Panc1 (cell line): ENCODE data around the gene TBXAS1. TPM values are rescaled to one million over a fixed set of nuclear protein-coding genes. Genes with fewer than 3 reads are reported as not detected.

Experiments
- ATAC-seq: fragments of 200-7000 bp; cut with Tn5 transposase; 2 replicates; pipeline ENCODE4 v1.9.1; 2020; ENCODE audit warnings: mild to moderate bottlenecking, moderate library complexity
- BruUV-seq: library from RNA; stranded (reverse); fragments of 400-500 nt; replicated peaks from 2 replicates; lab custom pipeline; 2021; lab: Mats Ljungman, UMichigan
- CTCF ChIA-PET: fragments of 300-600 bp; sonication (Branson Sonifier 250); formaldehyde crosslinking; loops from one replicate; lab custom pipeline; 2022; ENCODE audit warnings: antibody characterized with exemption; lab: Charles Lee
- POLR2A ChIA-PET: fragments of 300-600 bp; sonication (Branson Sonifier 250); formaldehyde crosslinking; loops from one replicate; lab custom pipeline; 2022; ENCODE audit warnings: antibody characterized with exemption; lab: Charles Lee
- DNase-seq: peaks from one replicate; pipeline ENCODE4 v3.0.0-alpha.2; 2010; ENCODE audit warnings: low read depth, low spot score
- H3K27ac ChIP-seq: 2 replicates; pipeline ENCODE4 v1.5.1; 2011; ENCODE audit warnings: mild to moderate bottlenecking, low read length, inconsistent platforms
- H3K27me3 ChIP-seq: fragments of 200-500 bp; sonication (Bioruptor generic); 2 replicates; pipeline ENCODE4 v1.6.0; 2014; ENCODE audit warnings: low read length, inconsistent platforms; ENCODE audit not compliant: control insufficient read depth, insufficient read depth
- H3K36me3 ChIP-seq: fragments of 200-500 bp; sonication (Bioruptor generic); 2 replicates; pipeline ENCODE4 v1.5.1; 2014; ENCODE audit warnings: inconsistent platforms, mild to moderate bottlenecking, low read length, moderate library complexity; ENCODE audit not compliant: control insufficient read depth, insufficient read depth
- H3K4me1 ChIP-seq: 2 replicates; pipeline ENCODE4 v1.5.1; 2011; ENCODE audit warnings: inconsistent platforms, mild to moderate bottlenecking, low read length, moderate library complexity; ENCODE audit not compliant: control insufficient read depth, insufficient read depth
- H3K4me3 ChIP-seq, 2 experiments: 2 replicates each; pipeline ENCODE4 v1.5.1; 2011 to 2012; ENCODE audit warnings: low read depth in 2 of 2, low read length in 2 of 2, mild to moderate bottlenecking in 2 of 2, inconsistent platforms in 1 of 2, moderate library complexity in 1 of 2
- H3K9me3 ChIP-seq: fragments of 200-500 bp; sonication (Bioruptor generic); 2 replicates; pipeline ENCODE4 v1.5.1; 2014; ENCODE audit warnings: low read depth, mild to moderate bottlenecking, inconsistent platforms, low read length, moderate library complexity; ENCODE audit not compliant: control insufficient read depth, insufficient read depth
- CTCF ChIP-seq: fragments of 450-650 bp; IDR thresholded peaks from 2 replicates; pipeline ENCODE4 v1.5.1; 2017; ENCODE audit warnings: mild to moderate bottlenecking
- POLR2AphosphoS5 ChIP-seq: IDR thresholded peaks from 2 replicates; pipeline ENCODE4 v1.6.1; 2012; ENCODE audit warnings: mild to moderate bottlenecking, low read depth, low read length, moderate library complexity
- REST ChIP-seq, 2 experiments: IDR thresholded peaks; 2 replicates each; pipeline ENCODE4 v1.6.1; 2011 to 2012; ENCODE audit warnings: low read depth in 2 of 2, control low read depth in 1 of 2, low read length in 1 of 2, mild to moderate bottlenecking in 1 of 2, moderate library complexity in 1 of 2; ENCODE audit not compliant: insufficient read depth in 1 of 2
- SIN3A ChIP-seq: IDR thresholded peaks from 2 replicates; pipeline ENCODE4 v1.6.1; 2012; ENCODE audit warnings: low read depth, mild to moderate bottlenecking, low read length, moderate library complexity, borderline replicate concordance; ENCODE audit not compliant: insufficient read depth
- TCF7L2 ChIP-seq: IDR thresholded peaks from 2 replicates; pipeline ENCODE4 v1.6.1; 2011; ENCODE audit warnings: mild to moderate bottlenecking, low read depth, low read length, inconsistent platforms
- in situ Hi-C: cut with HindIII; loops from 2 replicates; pipeline ENCODE4 v1.10.0; 2016; ENCODE audit warnings: low sequenced_read_pairs, low pct_unique_long_range_greater_than_20kb
- intact Hi-C: fragments of 100-400 bp; cut with micrococcal nuclease; formaldehyde crosslinking; loops from one replicate; pipeline ENCODE4 v1.10.0; 2022; ENCODE audit not compliant: unreplicated experiment
- total RNA-seq: library from RNA; stranded (reverse); gene quantifications from one replicate; pipeline ENCODE4 v1.2.1, GENCODE V29; 2021; ENCODE audit not compliant: unreplicated experiment

Gene TBXAS1
- total RNA-seq, 1 experiment from 2014 or later, result 4.4 TPM

GRCh38 chr7:139799586-139799985 is 29.5 kb upstream of the TBXAS1 start:
- TF ChIP-seq TCF7L2 (no peak), POLR2AphosphoS5 (no peak), SIN3A (no peak), REST (IDR thresholded peaks at IDR 0.05; ENCODE audit: insufficient read depth in 1 of 2, low read depth in 2 of 2, low read length in 1 of 2) (no peak), CTCF (no peak)
- Histone ChIP-seq H3K9me3 (no peaks in the 10 kb centered on the region), H3K4me3 (no peak overlapping the region), H3K4me1 (no peaks in the 10 kb centered on the region), H3K27me3 (no peaks in the 10 kb centered on the region), H3K27ac (no peak overlapping the region), H3K36me3 (no peaks in the 10 kb centered on the region)
- ChIA-PET CTCF (interaction anchor here (0.7 kb wide), 1 partner anchor 166 kb away, joined by 5 read pairs; no protein-coding TSS in a partner anchor), POLR2A (interaction anchor here (0.6 kb wide), 1 partner anchor 16 kb away, joined by 3 read pairs; no protein-coding TSS in a partner anchor)
- no peak for DNase-seq
- in situ Hi-C loops, result no loop called here
- BruUV-seq, result no TSS peak
- no peak for ATAC-seq
- intact Hi-C loops, result no loop called here

GRCh38 chr7:139804571-139804970 is 24.5 kb upstream of the TBXAS1 start:
- Histone ChIP-seq H3K4me3 (no peak overlapping the region), H3K36me3 (no peaks in the 10 kb centered on the region), H3K9me3 (no peaks in the 10 kb centered on the region), H3K27me3 (no peaks in the 10 kb centered on the region), H3K27ac (no peak overlapping the region), H3K4me1 (no peaks in the 10 kb centered on the region)
- intact Hi-C loops (no loop called here), in situ Hi-C loops (no loop called here)
- no TSS peak for BruUV-seq
- DNase-seq (no peak), ATAC-seq (no peak)
- CTCF ChIA-PET, result no interaction called here
- POLR2A ChIA-PET, result no interaction called here
- TF ChIP-seq TCF7L2, result no peak
- TF ChIP-seq CTCF, result no peak
- no peak for TF ChIP-seq REST (IDR thresholded peaks at IDR 0.05; ENCODE audit: insufficient read depth in 1 of 2, low read depth in 2 of 2, low read length in 1 of 2)
- TF ChIP-seq POLR2AphosphoS5, result no peak
- TF ChIP-seq SIN3A, result no peak
